WTC11 (cell line): Measurements from ENCODE around the gene PTK6. TPM values are rescaled to one million over a fixed set of nuclear protein-coding genes. Genes with fewer than 3 reads are reported as not detected.

ENCODE experiments used
- ATAC-seq: fragments of 200-7000 bp; cut with Tn5 transposase; 2 replicates; pipeline ENCODE4 v1.10.0; 2021; ENCODE audit warnings: mild to moderate bottlenecking, moderate library complexity
- CTCF ChIA-PET: fragments of 300-600 bp; sonication (Branson Sonifier 250); formaldehyde crosslinking; loops from one replicate; lab custom pipeline; 2021; ENCODE audit warnings: antibody characterized with exemption; lab: Charles Lee
- POLR2A ChIA-PET: fragments of 350-600 bp; sonication (Branson Sonifier 250); formaldehyde crosslinking; loops from one replicate; lab custom pipeline; 2021; ENCODE audit warnings: antibody characterized with exemption; lab: Charles Lee
- DNase-seq: peaks from one replicate; pipeline ENCODE4 v3.0.0; 2021; ENCODE audit warnings: low spot score
- H3K27ac Mint-ChIP-seq: 2 replicates; pipeline ENCODE4 v1.8.0; 2021; ENCODE audit warnings: mixed read lengths
- H3K27me3 Mint-ChIP-seq: 2 replicates; pipeline ENCODE4 v1.8.0; 2021; ENCODE audit warnings: low read depth, mild to moderate bottlenecking, moderate library complexity, mixed read lengths
- H3K36me3 Mint-ChIP-seq: 2 replicates; pipeline ENCODE4 v1.8.0; 2021; ENCODE audit warnings: mixed read lengths
- H3K4me1 Mint-ChIP-seq: 2 replicates; pipeline ENCODE4 v1.8.0; 2022; ENCODE audit warnings: mixed read lengths
- H3K4me3 Mint-ChIP-seq: 2 replicates; pipeline ENCODE4 v1.8.0; 2021; ENCODE audit warnings: mild to moderate bottlenecking, moderate library complexity, mixed read lengths
- H3K9me3 Mint-ChIP-seq: 2 replicates; pipeline ENCODE4 v1.8.0; 2021; ENCODE audit warnings: mixed read lengths
- AFF4 ChIP-seq: sonication (generic); formaldehyde crosslinking; IDR thresholded peaks from 2 replicates; pipeline ENCODE4 v1.8.1; 2023; ENCODE audit warnings: mild to moderate bottlenecking, missing genetic modification reagents, borderline replicate concordance
- ELF4 ChIP-seq: sonication (generic); formaldehyde crosslinking; IDR thresholded peaks from 2 replicates; pipeline ENCODE4 v1.8.1; 2022; ENCODE audit warnings: low read depth, mild to moderate bottlenecking, moderate library complexity, missing genetic modification reagents
- EMX1 ChIP-seq: fragments of 250-450 bp; sonication (Bioruptor Pico); IDR thresholded peaks from 2 replicates; pipeline ENCODE4 v1.8.0; 2021; ENCODE audit warnings: mild to moderate bottlenecking
- HMGA2 ChIP-seq: fragments of 250-450 bp; sonication (Bioruptor Pico); IDR thresholded peaks from 2 replicates; pipeline ENCODE4 v1.4.0; 2021; ENCODE audit warnings: mild to moderate bottlenecking, moderate library complexity
- JAZF1 ChIP-seq: fragments of 250-450 bp; sonication (Bioruptor Pico); IDR thresholded peaks from 2 replicates; pipeline ENCODE4 v1.9.0; 2021; ENCODE audit warnings: moderate library complexity, mild to moderate bottlenecking, inconsistent platforms
- KAT7 ChIP-seq: sonication (generic); formaldehyde crosslinking; IDR thresholded peaks from 2 replicates; pipeline ENCODE4 v1.8.1; 2023; ENCODE audit warnings: missing genetic modification reagents, mild to moderate bottlenecking, borderline replicate concordance
- NFYB ChIP-seq: sonication (generic); formaldehyde crosslinking; conservative IDR thresholded peaks from 2 replicates; pipeline ENCODE4 v1.8.0; 2022; ENCODE audit warnings: low read depth, missing genetic modification reagents
- SOX15 ChIP-seq: fragments of 250-450 bp; sonication (Bioruptor Pico); IDR thresholded peaks from 2 replicates; pipeline ENCODE4 v1.9.0; 2021; ENCODE audit warnings: mild to moderate bottlenecking
- STAT6 ChIP-seq: sonication (generic); formaldehyde crosslinking; conservative IDR thresholded peaks from 2 replicates; pipeline ENCODE4 v1.8.1; 2023; ENCODE audit warnings: mild to moderate bottlenecking, low read depth, missing genetic modification reagents, moderate library complexity
- TEAD4 ChIP-seq: sonication (generic); formaldehyde crosslinking; IDR thresholded peaks from 2 replicates; pipeline ENCODE4 v1.8.0; 2022; ENCODE audit warnings: mild to moderate bottlenecking, missing genetic modification reagents
- ZBTB21 ChIP-seq: sonication (generic); formaldehyde crosslinking; IDR thresholded peaks from 2 replicates; pipeline ENCODE4 v1.8.1; 2023; ENCODE audit warnings: mild to moderate bottlenecking, missing genetic modification reagents, borderline replicate concordance
- ZNF263 ChIP-seq: sonication (generic); formaldehyde crosslinking; IDR thresholded peaks from 2 replicates; pipeline ENCODE4 v1.8.1; 2022; ENCODE audit warnings: low read depth, mild to moderate bottlenecking, moderate library complexity, missing genetic modification reagents
- ZNF317 ChIP-seq: sonication (generic); formaldehyde crosslinking; IDR thresholded peaks from 2 replicates; pipeline ENCODE4 v1.8.1; 2023; ENCODE audit warnings: low read depth, mild to moderate bottlenecking, moderate library complexity, missing genetic modification reagents, borderline replicate concordance
- ZNF416 ChIP-seq: fragments of 250-450 bp; sonication (Bioruptor Pico); IDR thresholded peaks from 2 replicates; pipeline ENCODE4 v1.9.0; 2021; ENCODE audit warnings: mild to moderate bottlenecking, inconsistent platforms
- ZNF423 ChIP-seq: fragments of 250-450 bp; sonication (Bioruptor Pico); IDR thresholded peaks from 2 replicates; pipeline ENCODE4 v2.1.2; 2022; ENCODE audit warnings: mild to moderate bottlenecking, moderate library complexity
- ZNF512 ChIP-seq: sonication (generic); formaldehyde crosslinking; IDR thresholded peaks from 2 replicates; pipeline ENCODE4 v1.8.1; 2022; ENCODE audit warnings: missing genetic modification reagents, borderline replicate concordance
- total RNA-seq: library from RNA; stranded (reverse); gene quantifications from 3 replicates; pipeline ENCODE4 v1.2.3, GENCODE V29; 2021
- TF ChIP-seq, protein P1 (sequence below): sonication (generic); formaldehyde crosslinking; IDR thresholded peaks from 2 replicates; pipeline ENCODE4 v1.8.0; 2023; ENCODE audit warnings: missing genetic modification reagents, mild to moderate bottlenecking, borderline replicate concordance
- TF ChIP-seq, protein P2 (sequence below): fragments of 200-600 bp; IDR thresholded peaks from 2 replicates; pipeline ENCODE4 v1.8.0; 2022; ENCODE audit warnings: antibody characterized with exemption

PTK6 gene
- total RNA-seq, 1 experiment from 2014 or later = 0.22 TPM

DNA sequence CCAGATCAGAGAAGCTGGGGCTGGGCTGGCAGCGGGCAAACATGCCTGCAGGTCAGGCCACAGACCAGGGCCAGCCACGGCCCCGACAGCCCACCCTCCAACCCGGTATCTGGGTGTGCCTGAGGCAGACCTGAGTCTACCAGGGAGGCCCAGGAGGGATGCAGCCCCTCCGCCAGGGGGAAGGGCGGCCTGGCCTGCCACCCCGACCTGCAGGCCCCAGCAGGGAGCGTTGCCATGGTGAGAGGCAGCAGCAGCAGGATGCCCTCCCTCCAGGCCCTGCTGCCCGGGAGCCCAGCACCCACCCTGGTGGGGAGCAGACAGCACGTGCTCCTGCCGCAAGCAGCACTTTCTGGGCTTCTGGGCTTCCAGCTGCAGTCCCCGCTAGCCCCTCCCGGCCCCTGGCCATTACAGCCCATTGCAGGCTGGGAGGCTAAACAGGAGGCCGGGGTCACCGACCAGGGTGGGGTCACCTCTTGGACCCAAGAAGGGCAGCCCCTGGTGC, 34.5 kb downstream of the PTK6 start:
- no peak for TF ChIP-seq ZBTB21 (CRISPR knock-in tag)
- TF ChIP-seq ZNF423 = 0 out of 2 replicates have a peak, but pooled peaks have one; percentile 25
- TF ChIP-seq TEAD4 = no peak
- no peak for TF ChIP-seq KAT7 (CRISPR knock-in tag)
- Mint-ChIP-seq H3K4me1 (no peaks in the 10 kb centered on the region; the same call in 1 of the 2 replicates), H3K9me3 (peaks cover 10% of the 10 kb centered on the region), H3K27ac (no peak overlapping the region), H3K36me3 (0 out of 2 replicates have a peak, but pooled peaks cover 2% of the 10 kb centered on the region), H3K4me3 (no peak overlapping the region), H3K27me3 (peaks cover 36% of the 10 kb centered on the region)
- POLR2A ChIA-PET = interaction anchor here (0.5 kb wide), 1 partner anchor 26 kb away, joined by 6 read pairs; no protein-coding TSS in a partner anchor
- DNase-seq (no peak), ATAC-seq (no peak)
- CTCF ChIA-PET = interaction anchor here (0.7 to 1.9 kb wide), 3 partner anchors 18 to 26 kb away, joined by 3 to 5 read pairs (median 3); partner anchors contain the start of gene PPDPF

DNA sequence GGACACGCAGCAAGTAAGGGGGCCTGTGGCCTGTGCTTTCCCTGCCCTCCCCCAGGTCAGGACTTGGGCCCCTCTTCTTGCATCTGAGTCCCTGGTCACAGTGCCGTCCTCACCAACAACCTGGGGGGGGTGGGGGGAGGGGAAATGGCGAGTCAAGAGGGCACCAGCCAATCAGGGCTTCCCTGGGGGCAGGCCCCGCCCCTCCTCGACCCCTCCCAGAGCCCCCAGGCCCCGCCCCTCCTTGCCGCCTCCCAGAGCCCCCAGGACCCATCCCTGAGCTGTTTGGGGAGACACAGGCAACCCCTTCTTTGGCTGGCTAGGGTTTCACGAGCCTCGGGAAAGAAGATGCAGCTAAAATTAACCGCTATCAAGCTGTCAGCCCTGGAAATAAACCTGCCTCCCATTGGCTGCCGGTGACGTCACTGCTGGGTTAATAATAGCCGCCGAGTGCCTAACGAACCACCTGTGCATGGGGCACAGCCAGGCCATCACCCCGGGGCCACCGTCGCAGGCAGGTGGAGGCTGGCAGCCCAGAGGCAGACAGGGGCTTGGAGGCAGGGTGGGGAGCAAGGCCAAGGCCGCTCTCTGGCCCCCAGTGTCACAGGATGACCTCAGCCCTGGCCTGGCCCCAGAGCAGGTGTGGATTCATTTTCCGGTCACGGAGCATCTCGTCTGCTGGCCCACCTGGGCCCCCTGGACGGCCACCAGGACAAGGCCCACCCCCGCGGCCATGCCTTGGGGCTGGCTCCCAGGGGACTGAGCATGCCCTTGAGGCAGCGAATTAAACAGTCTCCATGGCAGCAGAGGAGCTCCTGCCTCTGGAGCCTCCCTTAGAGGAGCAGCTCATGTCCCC, 35.1 kb downstream of the PTK6 start:
- Mint-ChIP-seq H3K36me3 (0 out of 2 replicates have a peak, but pooled peaks cover 2% of the 10 kb centered on the region), H3K27ac (no peak overlapping the region), H3K4me1 (peaks cover 1% of the 10 kb centered on the region), H3K27me3 (peaks cover 43% of the 10 kb centered on the region), H3K4me3 (peak overlapping the region; percentile 37; the same call in 1 of the 2 replicates), H3K9me3 (peaks cover 10% of the 10 kb centered on the region)
- ATAC-seq (peak; percentile 16), DNase-seq (peak; percentile 59)
- ChIA-PET POLR2A (interaction anchor here (0.5 kb wide), 1 partner anchor 26 kb away, joined by 6 read pairs; no protein-coding TSS in a partner anchor), CTCF (interaction anchor here (0.6 to 1.9 kb wide), 5 partner anchors 18 to 274 kb away, joined by 3 to 6 read pairs (median 4); partner anchors contain the start of gene PPDPF)
- TF ChIP-seq EMX1 (CRISPR knock-in tag) (no peak), HMGA2 (no peak), STAT6 (CRISPR knock-in tag) (no peak), SOX15 (no peak), ZNF416 (no peak), ZNF512 (no peak), AFF4 (CRISPR knock-in tag) (no peak), JAZF1 (no peak), NFYB (CRISPR knock-in tag) (no peak), ZBTB21 (CRISPR knock-in tag) (no peak), ZNF317 (CRISPR knock-in tag) (no peak), ZNF263 (CRISPR knock-in tag) (no peak), ELF4 (no peak)
- TF ChIP-seq, protein P1, sequence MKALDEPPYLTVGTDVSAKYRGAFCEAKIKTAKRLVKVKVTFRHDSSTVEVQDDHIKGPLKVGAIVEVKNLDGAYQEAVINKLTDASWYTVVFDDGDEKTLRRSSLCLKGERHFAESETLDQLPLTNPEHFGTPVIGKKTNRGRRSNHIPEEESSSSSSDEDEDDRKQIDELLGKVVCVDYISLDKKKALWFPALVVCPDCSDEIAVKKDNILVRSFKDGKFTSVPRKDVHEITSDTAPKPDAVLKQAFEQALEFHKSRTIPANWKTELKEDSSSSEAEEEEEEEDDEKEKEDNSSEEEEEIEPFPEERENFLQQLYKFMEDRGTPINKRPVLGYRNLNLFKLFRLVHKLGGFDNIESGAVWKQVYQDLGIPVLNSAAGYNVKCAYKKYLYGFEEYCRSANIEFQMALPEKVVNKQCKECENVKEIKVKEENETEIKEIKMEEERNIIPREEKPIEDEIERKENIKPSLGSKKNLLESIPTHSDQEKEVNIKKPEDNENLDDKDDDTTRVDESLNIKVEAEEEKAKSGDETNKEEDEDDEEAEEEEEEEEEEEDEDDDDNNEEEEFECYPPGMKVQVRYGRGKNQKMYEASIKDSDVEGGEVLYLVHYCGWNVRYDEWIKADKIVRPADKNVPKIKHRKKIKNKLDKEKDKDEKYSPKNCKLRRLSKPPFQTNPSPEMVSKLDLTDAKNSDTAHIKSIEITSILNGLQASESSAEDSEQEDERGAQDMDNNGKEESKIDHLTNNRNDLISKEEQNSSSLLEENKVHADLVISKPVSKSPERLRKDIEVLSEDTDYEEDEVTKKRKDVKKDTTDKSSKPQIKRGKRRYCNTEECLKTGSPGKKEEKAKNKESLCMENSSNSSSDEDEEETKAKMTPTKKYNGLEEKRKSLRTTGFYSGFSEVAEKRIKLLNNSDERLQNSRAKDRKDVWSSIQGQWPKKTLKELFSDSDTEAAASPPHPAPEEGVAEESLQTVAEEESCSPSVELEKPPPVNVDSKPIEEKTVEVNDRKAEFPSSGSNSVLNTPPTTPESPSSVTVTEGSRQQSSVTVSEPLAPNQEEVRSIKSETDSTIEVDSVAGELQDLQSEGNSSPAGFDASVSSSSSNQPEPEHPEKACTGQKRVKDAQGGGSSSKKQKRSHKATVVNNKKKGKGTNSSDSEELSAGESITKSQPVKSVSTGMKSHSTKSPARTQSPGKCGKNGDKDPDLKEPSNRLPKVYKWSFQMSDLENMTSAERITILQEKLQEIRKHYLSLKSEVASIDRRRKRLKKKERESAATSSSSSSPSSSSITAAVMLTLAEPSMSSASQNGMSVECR (CRISPR knock-in tag) = no peak
- TF ChIP-seq, protein P2, sequence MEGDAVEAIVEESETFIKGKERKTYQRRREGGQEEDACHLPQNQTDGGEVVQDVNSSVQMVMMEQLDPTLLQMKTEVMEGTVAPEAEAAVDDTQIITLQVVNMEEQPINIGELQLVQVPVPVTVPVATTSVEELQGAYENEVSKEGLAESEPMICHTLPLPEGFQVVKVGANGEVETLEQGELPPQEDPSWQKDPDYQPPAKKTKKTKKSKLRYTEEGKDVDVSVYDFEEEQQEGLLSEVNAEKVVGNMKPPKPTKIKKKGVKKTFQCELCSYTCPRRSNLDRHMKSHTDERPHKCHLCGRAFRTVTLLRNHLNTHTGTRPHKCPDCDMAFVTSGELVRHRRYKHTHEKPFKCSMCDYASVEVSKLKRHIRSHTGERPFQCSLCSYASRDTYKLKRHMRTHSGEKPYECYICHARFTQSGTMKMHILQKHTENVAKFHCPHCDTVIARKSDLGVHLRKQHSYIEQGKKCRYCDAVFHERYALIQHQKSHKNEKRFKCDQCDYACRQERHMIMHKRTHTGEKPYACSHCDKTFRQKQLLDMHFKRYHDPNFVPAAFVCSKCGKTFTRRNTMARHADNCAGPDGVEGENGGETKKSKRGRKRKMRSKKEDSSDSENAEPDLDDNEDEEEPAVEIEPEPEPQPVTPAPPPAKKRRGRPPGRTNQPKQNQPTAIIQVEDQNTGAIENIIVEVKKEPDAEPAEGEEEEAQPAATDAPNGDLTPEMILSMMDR = no peak
